Measurements from ENCODE around the gene CXCR3.

DNA sequence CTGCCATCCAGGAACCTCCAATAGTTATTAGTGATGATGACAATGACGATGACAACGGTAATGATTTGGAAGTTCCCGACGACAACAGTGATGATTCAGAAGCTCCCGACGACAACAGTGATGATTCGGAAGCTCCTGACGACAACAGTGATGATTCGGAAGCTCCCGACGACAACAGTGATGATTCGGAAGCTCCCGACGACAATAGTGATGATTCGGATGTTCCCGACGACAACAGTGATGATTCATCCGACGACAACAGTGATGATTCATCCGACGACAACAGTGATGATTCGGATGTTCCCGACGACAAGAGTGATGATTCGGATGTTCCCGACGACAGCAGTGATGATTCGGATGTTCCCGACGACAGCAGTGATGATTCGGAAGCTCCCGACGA is 14.7 kb downstream of the CXCR3 start:
- TF ChIP-seq TARDBP (IDR thresholded peaks at IDR 0.05; ENCODE audit: borderline replicate concordance) (no peak), ZNF24 (IDR thresholded peaks at IDR 0.05) (no peak), CTCF (IDR thresholded peaks at IDR 0.05 in 2 of 3, conservative IDR thresholded peaks at IDR 0.05 in 1 of 3; ENCODE audit: control insufficient read depth in 2 of 3, extremely low read depth in 1 of 3, insufficient read depth in 1 of 3, low read depth in 3 of 3, low read length in 3 of 3) (no peak), SREBF2 (IDR thresholded peaks at IDR 0.05; ENCODE audit: low read length) (no peak), SRF (IDR thresholded peaks at IDR 0.05; ENCODE audit: low read depth in 2 of 2, low read length in 2 of 2) (no peak), SP1 (IDR thresholded peaks at IDR 0.05; ENCODE audit: low read depth, low read length) (no peak), TBL1XR1 (IDR thresholded peaks at IDR 0.05; ENCODE audit: low read depth, low read length) (no peak), EZH2 (IDR thresholded peaks at IDR 0.05; ENCODE audit: borderline replicate concordance, control insufficient read depth, low read depth, low read length) (no peak), CHD2 (IDR thresholded peaks at IDR 0.05; ENCODE audit: borderline replicate concordance, low read depth, low read length) (no peak), POLR2A (IDR thresholded peaks at IDR 0.05; ENCODE audit: low read depth, low read length) (no peak), PAX8 (IDR thresholded peaks at IDR 0.05) (no peak), ESRRA (IDR thresholded peaks at IDR 0.05; ENCODE audit: low read length) (no peak)
